HG03439 (cell line): Measurements from ENCODE around the gene PSENEN.
"Not testable (repeated sequence)": the region's sequence is repeated elsewhere in the genome, so short reads cannot be mapped to it uniquely, and the experiment has no call there.

Source experiments
- ATAC-seq: cut with Tn5 transposase; IDR thresholded peaks from one replicate; pipeline ENCODE4 v1.9.1; 2021; ENCODE audit warnings: mild to moderate bottlenecking, moderate library complexity; ENCODE audit not compliant: unreplicated experiment

PSENEN gene

DNA sequence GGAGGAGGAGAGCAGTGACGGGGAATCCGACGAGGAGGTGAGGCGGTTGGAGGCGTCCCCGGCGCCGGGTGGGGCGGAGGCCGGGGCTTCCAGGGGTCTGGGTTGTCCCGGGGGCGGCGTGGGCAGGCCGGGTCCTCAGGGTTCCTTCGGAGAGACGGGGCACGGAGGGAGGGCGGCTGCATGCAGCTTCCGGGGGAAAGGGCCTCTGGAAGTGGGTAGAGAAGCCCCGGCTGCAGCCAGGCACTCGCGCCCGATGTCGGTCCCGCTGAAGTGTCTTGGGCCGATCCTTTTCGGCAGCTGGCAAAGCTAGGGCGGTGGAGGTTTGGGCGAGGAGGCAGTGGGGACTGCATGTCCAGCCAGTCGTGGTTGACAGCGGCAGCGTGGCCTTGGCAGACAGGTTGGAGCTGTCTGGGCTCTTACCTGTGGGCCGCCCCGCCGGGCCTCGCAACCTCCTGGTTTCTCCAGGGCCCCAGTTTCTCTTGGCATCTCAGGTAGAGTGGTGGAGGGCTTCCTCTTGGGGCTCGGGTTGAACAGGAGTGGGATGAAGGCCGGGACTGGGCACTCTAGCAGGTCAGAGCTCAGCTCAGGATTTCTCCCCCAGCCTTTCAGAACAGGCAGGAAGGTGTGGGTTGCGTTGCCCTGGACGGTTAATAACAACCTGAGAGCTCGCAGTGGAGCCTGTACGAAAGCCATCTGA is 27.0 kb upstream of the PSENEN start:
- no peak for ATAC-seq

DNA sequence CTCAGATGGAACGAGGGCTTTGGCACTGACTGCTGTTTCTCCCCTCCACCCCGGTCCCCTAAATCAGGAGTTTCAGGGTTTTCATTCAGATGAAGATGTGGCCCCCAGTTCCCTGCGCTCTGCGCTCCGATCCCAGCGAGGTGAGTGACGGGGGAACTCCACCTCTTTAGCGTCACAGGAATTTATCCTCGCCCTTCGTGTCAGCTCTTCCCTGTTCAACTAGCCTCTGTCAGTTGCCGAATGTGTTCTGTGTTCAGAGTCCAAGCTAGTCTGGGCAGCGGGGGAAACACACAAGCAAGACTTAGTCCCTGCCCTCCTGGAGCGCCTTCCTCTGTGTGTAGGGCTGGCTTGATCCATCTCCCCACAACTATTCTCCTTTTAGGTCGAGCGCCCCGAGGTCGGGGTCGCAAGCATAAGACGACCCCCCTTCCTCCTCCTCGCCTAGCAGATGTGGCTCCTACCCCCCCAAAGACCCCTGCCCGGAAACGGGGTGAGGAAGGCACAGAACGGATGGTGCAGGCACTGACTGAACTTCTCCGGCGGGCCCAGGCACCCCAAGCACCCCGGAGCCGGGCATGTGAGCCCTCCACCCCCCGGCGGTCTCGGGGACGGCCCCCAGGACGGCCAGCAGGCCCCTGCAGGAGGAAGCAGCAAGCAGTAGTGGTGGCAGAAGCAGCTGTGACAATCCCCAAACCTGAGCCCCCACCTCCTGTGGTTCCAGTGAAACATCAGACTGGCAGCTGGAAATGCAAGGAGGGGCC is 25.9 kb upstream of the PSENEN start:
- ATAC-seq, result no peak

DNA sequence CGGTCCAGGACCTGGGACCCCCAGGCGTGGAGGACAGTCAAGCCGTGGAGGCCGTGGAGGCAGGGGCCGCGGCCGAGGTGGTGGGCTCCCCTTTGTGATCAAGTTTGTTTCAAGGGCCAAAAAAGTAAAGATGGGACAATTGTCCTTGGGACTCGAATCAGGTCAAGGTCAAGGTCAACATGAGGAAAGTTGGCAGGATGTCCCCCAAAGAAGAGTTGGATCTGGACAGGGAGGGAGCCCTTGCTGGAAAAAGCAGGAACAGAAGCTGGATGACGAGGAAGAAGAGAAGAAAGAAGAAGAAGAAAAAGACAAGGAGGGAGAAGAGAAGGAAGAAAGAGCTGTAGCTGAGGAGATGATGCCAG is 25.3 kb upstream of the PSENEN start:
- no peak for ATAC-seq

DNA sequence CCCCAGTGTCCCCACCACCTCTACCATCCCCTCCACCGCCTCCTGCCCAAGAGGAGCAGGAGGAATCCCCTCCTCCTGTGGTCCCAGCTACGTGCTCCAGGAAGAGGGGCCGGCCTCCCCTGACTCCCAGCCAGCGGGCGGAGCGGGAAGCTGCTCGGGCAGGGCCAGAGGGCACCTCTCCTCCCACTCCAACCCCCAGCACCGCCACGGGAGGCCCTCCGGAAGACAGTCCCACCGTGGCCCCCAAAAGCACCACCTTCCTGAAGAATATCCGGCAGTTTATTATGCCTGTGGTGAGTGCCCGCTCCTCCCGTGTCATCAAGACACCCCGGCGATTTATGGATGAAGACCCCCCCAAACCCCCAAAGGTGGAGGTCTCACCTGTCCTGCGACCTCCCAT is 24.8 kb upstream of the PSENEN start:
- ATAC-seq, result no peak

DNA sequence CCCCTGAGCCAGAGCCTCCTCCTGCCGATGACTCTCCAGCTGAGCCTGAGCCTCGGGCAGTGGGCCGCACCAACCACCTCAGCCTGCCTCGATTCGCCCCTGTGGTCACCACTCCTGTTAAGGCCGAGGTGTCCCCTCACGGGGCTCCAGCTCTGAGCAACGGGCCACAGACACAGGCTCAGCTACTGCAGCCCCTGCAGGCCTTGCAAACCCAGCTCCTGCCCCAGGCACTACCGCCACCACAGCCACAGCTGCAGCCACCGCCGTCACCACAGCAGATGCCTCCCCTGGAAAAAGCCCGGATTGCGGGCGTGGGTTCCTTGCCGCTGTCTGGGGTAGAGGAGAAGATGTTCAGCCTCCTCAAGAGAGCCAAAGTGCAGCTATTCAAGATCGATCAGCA is 24.1 kb upstream of the PSENEN start:
- no peak for ATAC-seq

DNA sequence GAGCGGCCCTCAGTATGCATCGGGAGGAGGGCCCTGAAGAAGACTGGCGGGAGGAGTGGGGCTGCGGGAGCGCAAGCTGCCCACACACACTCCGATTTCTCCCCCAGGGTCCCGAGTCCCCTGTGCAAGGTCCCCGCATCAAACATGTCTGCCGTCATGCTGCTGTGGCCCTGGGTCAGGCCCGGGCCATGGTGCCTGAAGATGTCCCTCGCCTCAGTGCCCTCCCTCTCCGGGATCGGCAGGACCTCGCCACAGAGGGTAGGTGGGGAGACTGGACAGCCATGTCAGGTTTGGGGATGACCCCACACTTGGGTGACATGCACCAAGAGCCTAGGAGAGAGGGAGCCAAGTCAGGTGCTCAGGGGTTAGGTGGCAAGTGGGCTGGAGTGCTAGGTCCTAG is 23.0 kb upstream of the PSENEN start:
- no peak for ATAC-seq

DNA sequence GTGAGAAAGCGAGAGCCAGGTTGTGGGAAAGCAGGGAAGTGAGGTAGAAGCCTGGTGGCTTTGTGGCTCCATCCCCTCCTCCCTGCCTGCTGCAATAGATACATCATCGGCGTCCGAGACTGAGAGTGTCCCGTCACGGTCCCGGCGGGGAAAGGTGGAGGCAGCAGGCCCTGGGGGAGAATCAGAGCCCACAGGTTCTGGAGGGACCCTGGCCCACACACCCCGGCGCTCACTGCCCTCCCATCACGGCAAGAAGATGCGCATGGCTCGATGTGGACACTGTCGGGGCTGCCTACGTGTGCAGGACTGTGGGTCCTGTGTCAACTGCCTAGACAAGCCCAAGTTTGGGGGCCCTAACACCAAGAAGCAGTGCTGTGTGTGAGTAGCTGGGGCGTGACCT is 22.6 kb upstream of the PSENEN start:
- ATAC-seq, result no peak

DNA sequence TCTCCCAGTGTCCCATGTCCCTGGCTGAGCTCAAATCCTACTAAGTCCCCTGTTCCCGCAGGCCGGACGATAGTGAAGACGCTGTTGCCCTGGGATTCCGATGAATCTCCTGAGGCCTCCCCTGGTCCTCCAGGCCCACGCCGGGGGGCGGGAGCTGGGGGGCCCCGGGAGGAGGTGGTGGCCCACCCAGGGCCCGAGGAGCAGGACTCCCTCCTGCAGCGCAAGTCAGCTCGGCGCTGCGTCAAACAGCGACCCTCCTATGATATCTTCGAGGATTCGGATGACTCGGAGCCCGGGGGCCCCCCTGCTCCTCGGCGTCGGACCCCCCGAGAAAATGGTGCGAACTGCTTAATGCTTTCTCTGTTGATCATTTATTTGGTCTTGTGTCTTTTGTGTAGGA is 21.8 kb upstream of the PSENEN start:
- no peak for ATAC-seq

DNA sequence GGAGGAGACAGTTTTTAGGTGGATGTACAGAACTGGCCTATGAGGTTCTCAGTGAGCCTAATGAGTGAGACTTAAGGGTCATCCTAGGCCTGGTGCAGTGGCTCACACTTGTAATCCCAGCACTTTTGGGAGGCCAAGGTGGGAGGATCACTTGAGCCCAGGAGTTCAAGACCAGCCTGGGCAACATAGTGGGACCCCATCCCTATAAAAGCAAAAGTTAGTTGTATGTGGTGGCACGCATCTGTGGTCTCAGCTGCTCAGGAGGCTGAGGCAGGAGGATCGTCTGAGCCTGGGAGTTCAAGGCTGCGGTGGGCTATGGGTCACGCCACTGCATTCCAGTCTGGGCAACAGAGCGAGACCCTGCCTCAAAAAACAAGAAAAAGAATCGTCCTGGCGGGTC is 21.3 kb upstream of the PSENEN start:
- not testable (repeated sequence) for ATAC-seq

DNA sequence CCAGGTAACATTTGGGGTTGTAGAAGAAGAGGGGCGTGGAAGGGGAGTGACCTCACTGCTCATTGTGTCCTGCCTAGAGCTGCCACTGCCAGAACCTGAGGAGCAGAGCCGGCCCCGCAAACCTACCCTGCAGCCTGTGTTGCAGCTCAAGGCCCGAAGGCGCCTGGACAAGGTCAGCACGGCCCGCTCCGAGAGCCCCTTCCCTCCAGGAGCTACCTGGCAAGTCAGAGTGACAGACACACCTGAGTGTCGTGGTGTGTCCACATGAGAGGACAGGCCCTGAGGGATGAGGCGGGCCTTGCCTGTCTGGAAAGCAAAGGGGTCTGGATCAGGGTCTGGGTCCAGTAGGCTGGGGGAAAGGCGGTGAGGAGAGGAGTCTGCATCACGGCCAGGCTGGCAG is 20.9 kb upstream of the PSENEN start:
- ATAC-seq, result no peak

DNA sequence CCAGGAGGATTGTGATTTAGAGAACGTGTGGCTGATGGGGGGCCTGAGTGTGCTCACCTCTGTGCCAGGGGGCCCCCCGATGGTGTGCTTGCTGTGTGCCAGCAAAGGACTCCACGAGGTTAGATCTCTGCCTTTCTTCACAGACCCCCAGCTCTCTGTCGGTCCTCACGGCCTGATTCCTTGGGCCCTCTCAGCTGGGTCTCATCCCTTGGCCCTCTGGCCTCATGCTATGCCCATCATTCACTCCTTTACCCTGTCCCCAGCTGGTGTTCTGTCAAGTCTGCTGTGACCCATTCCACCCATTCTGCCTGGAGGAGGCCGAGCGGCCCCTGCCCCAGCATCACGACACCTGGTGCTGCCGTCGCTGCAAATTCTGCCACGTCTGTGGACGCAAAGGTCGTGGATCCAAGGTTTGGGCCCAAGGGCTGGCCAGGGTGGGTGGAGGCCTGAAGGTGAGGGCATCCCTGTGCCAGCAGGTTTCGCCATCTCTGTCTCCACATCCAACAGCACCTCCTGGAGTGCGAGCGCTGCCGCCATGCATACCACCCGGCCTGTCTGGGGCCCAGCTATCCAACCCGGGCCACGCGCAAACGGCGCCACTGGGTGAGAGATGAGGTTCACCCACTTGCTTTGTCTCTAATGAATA is 20.1 kb upstream of the PSENEN start:
- ATAC-seq, result no peak

DNA sequence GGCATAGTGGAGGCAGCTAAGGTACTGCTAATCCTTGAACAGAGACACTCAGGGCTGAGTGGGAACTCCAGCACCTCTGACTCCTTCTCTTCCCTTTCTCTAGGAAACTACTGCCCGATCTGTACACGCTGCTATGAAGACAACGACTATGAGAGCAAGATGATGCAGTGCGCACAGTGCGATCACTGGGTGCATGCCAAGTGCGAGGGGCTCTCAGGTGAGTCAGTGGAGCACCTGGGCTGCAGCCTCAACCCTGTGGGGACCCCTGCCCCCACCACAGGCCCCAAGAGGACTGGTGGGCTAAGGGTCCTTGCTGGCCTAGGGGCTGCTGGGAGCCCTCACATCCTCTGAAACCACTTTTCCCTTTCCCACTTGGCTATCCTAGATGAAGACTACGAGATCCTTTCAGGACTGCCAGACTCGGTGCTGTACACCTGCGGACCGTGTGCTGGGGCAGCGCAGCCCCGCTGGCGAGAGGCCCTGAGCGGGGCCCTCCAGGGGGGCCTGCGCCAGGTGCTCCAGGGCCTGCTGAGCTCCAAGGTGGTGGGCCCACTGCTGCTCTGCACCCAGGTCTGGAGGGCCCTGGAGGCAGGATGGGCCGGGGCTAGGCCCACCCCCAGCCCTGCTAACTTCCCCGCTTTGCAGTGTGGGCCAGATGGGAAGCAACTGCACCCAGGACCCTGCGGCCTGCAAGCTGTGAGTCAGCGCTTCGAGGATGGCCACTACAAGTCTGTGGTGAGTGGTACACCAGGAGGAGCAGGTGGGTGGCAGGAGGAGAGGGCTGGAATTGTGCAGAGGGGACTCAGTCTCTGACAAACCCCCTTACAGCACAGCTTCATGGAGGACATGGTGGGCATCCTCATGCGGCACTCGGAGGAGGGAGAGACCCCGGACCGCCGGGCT is 18.1 kb upstream of the PSENEN start:
- no peak for ATAC-seq

DNA sequence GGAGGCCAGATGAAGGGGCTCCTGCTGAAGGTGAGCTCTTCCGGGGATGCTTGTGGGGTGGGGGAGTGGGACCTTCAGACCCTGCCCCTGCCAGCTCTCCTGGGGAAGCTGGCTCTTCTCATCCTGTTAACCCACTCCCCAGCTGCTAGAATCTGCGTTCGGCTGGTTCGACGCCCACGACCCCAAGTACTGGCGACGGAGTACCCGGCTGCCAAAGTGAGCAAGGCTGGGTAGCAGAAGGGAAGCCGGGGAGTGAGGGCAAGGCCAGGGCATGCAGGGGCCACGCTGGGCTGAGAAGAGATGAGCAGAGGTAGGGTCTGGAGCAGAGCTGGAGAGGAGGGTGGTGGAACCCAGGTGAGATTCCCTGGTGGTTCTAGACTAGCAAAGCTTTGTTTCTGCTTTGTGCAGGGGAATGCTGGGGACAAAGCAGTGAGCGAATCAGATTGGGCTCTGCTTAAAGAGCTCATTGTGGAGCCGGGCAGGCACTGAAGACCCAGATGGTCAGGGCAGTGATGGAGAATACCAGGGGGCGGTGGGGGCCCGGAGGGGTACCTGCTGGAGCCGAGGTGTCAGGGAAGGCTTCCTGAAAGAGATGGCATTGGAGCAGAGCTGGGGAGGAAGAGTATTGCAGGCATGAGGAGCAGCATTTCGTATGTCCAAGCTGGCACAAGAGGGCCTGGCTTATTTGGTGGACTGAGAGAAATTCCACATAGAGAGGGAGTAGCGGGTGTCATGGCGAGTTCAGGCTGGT is 17.3 kb upstream of the PSENEN start:
- no peak for ATAC-seq

DNA sequence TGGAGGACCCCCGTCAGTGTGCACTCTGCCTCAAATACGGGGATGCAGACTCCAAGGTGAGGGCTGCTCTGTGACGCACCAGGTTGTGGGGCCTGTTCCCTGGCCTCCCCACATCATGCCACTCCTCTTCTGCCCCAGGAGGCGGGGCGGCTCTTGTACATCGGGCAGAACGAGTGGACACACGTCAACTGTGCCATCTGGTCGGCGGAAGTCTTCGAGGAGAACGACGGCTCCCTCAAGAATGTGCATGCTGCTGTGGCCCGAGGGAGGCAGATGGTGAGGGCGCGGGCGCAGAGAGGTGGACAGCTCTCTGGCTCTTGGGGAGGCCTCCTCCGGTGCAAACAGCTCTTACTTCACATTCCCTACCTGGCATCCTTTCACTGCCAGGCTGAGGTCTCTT is 16.4 kb upstream of the PSENEN start:
- ATAC-seq, result no peak

DNA sequence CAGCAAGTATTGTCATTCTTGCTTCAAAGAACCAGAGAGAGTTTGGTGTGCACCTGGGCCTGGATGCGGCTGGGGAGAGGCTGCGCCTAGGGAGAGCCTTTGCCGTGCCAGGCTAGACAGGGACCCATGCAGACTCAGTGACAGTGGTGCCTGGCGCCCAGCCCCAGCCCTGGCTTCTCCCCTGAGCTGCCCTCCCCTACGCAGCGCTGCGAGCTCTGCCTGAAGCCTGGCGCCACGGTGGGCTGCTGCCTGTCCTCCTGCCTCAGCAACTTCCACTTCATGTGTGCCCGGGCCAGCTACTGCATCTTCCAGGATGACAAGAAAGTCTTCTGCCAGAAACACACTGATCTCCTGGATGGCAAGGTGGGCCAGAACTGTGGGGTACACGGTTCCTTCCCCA is 15.7 kb upstream of the PSENEN start:
- no peak for ATAC-seq

DNA sequence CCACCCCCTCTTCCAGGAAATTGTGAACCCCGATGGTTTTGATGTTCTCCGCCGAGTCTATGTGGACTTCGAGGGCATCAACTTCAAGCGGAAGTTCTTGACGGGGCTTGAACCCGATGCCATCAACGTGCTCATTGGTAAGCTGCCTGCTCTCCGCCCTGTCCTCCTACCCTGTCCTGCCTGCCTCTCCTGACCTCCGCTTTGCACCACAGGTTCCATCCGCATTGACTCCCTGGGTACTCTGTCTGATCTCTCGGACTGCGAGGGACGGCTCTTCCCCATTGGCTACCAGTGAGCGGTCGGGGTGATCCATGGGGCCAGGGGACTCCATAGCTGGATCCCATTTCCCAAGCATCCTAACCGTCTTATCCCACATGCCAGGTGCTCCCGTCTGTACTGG is 15.1 kb upstream of the PSENEN start:
- ATAC-seq, result no peak

DNA sequence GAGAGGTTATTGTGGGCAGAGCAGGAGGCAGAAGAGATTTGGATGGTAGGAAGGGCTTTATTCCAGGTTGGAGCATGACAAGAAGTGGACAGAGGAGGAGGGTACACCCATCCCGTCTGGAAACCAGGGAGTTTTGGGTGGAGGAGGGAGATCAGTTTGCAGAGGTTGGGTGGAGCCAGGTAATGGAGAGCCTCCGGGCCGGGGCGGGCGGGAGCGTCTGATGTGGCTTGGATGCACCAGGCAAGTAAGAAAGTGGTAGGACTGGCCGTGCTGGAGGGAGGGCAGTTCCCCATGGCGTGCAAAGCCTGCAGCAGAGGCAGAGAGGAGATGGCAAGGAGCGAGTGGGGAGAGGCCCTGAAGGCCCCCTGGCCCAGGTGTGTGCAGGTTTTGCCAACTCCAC is 14.1 kb upstream of the PSENEN start:
- ATAC-seq, result no peak

DNA sequence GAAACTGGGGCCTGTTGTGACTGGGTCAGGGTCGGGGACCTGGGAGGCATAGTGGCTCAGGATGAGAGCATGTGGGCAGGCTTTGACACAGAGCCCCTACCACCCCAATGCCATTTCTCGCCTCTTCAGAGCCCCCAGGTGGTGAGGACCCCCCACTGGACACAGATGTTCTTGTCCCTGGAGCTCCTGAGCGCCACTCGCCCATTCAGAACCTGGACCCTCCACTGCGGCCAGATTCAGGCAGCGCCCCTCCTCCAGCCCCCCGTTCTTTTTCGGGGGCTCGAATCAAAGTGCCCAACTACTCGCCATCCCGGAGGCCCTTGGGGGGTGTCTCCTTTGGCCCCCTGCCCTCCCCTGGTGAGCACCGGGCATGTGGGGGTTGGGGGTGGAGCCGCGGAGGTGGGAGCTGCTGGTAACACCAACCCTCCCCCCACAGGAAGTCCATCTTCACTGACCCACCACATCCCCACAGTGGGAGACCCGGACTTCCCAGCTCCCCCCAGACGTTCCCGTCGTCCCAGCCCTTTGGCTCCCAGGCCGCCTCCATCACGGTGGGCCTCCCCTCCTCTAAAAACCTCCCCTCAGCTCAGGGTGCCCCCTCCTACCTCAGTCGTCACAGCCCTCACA is 13.6 kb upstream of the PSENEN start:
- ATAC-seq, result no peak

DNA sequence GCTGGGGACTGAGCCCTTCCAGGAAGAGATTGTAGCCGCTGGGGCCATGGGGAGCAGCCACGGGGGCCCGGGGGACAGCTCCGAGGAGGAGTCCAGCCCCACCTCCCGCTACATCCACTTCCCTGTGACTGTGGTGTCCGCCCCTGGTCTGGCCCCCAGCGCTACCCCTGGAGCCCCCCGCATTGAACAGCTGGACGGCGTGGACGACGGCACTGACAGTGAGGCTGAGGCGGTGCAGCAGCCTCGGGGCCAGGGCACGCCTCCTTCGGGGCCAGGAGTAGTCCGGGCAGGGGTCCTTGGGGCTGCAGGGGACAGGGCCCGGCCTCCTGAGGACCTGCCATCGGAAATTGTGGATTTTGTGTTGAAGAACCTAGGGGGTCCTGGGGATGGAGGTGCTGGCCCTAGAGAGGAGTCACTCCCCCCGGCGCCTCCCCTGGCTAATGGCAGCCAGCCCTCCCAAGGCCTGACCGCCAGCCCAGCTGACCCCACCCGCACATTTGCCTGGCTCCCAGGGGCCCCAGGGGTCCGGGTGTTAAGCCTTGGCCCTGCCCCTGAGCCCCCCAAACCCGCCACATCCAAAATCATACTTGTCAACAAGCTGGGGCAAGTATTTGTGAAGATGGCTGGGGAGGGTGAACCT is 12.8 kb upstream of the PSENEN start:
- no peak for ATAC-seq
